Stimulated activated memory B cell treated with anti-CD40 and anti-IgM and Interleukin-4, amounts not matched to agents 10 μg/mL and 1 μg/mL and 100 μg/mL, for 72 hours (primary cell): ENCODE results near the gene CALD1.

ENCODE experiments used
- ATAC-seq: fragments of 150-1000 bp; cut with Tn5 transposase; 2 replicates; pipeline ENCODE4 v1.10.0; 2021
- H3K27ac Mint-ChIP-seq: one replicate; pipeline ENCODE4 v1.8.0; 2022; ENCODE audit warnings: mild to moderate bottlenecking, mixed read lengths
- H3K27me3 Mint-ChIP-seq: one replicate; pipeline ENCODE4 v1.8.0; 2022; ENCODE audit warnings: mixed read lengths
- H3K36me3 Mint-ChIP-seq: one replicate; pipeline ENCODE4 v1.8.0; 2022; ENCODE audit warnings: mixed read lengths
- H3K4me1 Mint-ChIP-seq: one replicate; pipeline ENCODE4 v1.8.0; 2022; ENCODE audit warnings: mixed read lengths
- H3K4me3 Mint-ChIP-seq: one replicate; pipeline ENCODE4 v1.8.0; 2022; ENCODE audit warnings: mild to moderate bottlenecking, moderate library complexity, mixed read lengths
- H3K9me3 Mint-ChIP-seq: one replicate; pipeline ENCODE4 v1.8.0; 2022; ENCODE audit warnings: mixed read lengths

Gene CALD1

GRCh38 chr7:134750083-134751062, 29.1 kb upstream of the CALD1 start:
- Mint-ChIP-seq H3K27me3 (peaks cover 16% of the 10 kb centered on the region), H3K36me3 (no peaks in the 10 kb centered on the region), H3K9me3 (no peaks in the 10 kb centered on the region), H3K4me3 (no peak overlapping the region), H3K27ac (no peak overlapping the region), H3K4me1 (peaks cover 8% of the 10 kb centered on the region)
- peak; percentile 61 for ATAC-seq

GRCh38 chr7:134752006-134752760, 27.3 kb upstream of the CALD1 start:
- no peak overlapping the region for H3K4me3 Mint-ChIP-seq
- no peak overlapping the region for H3K27ac Mint-ChIP-seq
- no peak for ATAC-seq

GRCh38 chr7:134755422-134756022, 23.9 kb upstream of the CALD1 start:
- no peaks in the 10 kb centered on the region for H3K9me3 Mint-ChIP-seq
- H3K36me3 Mint-ChIP-seq = no peaks in the 10 kb centered on the region
- no peak overlapping the region for H3K27ac Mint-ChIP-seq
- no peaks in the 10 kb centered on the region for H3K27me3 Mint-ChIP-seq
- H3K4me3 Mint-ChIP-seq = no peak overlapping the region
- H3K4me1 Mint-ChIP-seq = peaks cover 5% of the 10 kb centered on the region
- ATAC-seq = no peak

More at GRCh38 chr7:134752006-134752760, 27.3 kb upstream of the CALD1 start:
- peaks cover 7% of the 10 kb centered on the region for H3K27me3 Mint-ChIP-seq
- H3K9me3 Mint-ChIP-seq = no peaks in the 10 kb centered on the region
- H3K36me3 Mint-ChIP-seq = no peaks in the 10 kb centered on the region
- H3K4me1 Mint-ChIP-seq = peaks cover 8% of the 10 kb centered on the region

GRCh38 chr7:134757938-134758337, 21.5 kb upstream of the CALD1 start:
- peak; percentile 54 for ATAC-seq
- H3K27ac Mint-ChIP-seq = no peak overlapping the region
- no peaks in the 10 kb centered on the region for H3K27me3 Mint-ChIP-seq
- no peak overlapping the region for H3K4me3 Mint-ChIP-seq
- peaks cover 6% of the 10 kb centered on the region for H3K4me1 Mint-ChIP-seq
- H3K36me3 Mint-ChIP-seq = no peaks in the 10 kb centered on the region
- no peaks in the 10 kb centered on the region for H3K9me3 Mint-ChIP-seq

- Mint-ChIP-seq H3K4me3 (no peak overlapping the region), H3K36me3 (no peaks in the 10 kb centered on the region), H3K27me3 (no peaks in the 10 kb centered on the region), H3K9me3 (no peaks in the 10 kb centered on the region), H3K27ac (no peak overlapping the region), H3K4me1 (peaks cover 6% of the 10 kb centered on the region)
- ATAC-seq = no peak
Measured at GRCh38 chr7:134758981-134759380, 20.5 kb upstream of the CALD1 start.

GRCh38 chr7:134761266-134761665, 18.2 kb upstream of the CALD1 start:
- no peak overlapping the region for H3K4me3 Mint-ChIP-seq
- H3K36me3 Mint-ChIP-seq = no peaks in the 10 kb centered on the region
- ATAC-seq = no peak
- H3K27ac Mint-ChIP-seq = no peak overlapping the region
- H3K27me3 Mint-ChIP-seq = no peaks in the 10 kb centered on the region
- peaks cover 6% of the 10 kb centered on the region for H3K4me1 Mint-ChIP-seq
- H3K9me3 Mint-ChIP-seq = no peaks in the 10 kb centered on the region

GRCh38 chr7:134763960-134764359, 15.5 kb upstream of the CALD1 start:
- Mint-ChIP-seq H3K4me3 (no peak overlapping the region), H3K4me1 (peaks cover 28% of the 10 kb centered on the region), H3K36me3 (no peaks in the 10 kb centered on the region), H3K27me3 (no peaks in the 10 kb centered on the region), H3K9me3 (no peaks in the 10 kb centered on the region), H3K27ac (no peak overlapping the region)
- ATAC-seq = no peak

GRCh38 chr7:134764365-134764764, 15.1 kb upstream of the CALD1 start:
- no peak overlapping the region for H3K4me3 Mint-ChIP-seq
- H3K36me3 Mint-ChIP-seq = no peaks in the 10 kb centered on the region
- peaks cover 28% of the 10 kb centered on the region for H3K4me1 Mint-ChIP-seq
- H3K27ac Mint-ChIP-seq = no peak overlapping the region
- ATAC-seq = no peak
- no peaks in the 10 kb centered on the region for H3K27me3 Mint-ChIP-seq
- H3K9me3 Mint-ChIP-seq = no peaks in the 10 kb centered on the region

- Mint-ChIP-seq H3K36me3 (no peaks in the 10 kb centered on the region), H3K9me3 (peaks cover 2% of the 10 kb centered on the region), H3K4me3 (peak overlapping the region; percentile 13), H3K27me3 (no peaks in the 10 kb centered on the region), H3K4me1 (peaks cover 34% of the 10 kb centered on the region), H3K27ac (peak overlapping the region; percentile 87)
- peak; percentile 91 for ATAC-seq
Measured at GRCh38 chr7:134766779-134767519, 12.5 kb upstream of the CALD1 start.

- peak; percentile 49 for ATAC-seq
- Mint-ChIP-seq H3K36me3 (no peaks in the 10 kb centered on the region), H3K27me3 (no peaks in the 10 kb centered on the region), H3K9me3 (peaks cover 2% of the 10 kb centered on the region), H3K4me1 (peaks cover 34% of the 10 kb centered on the region), H3K4me3 (peak overlapping the region; percentile 13), H3K27ac (peak overlapping the region; percentile 87)
Measured at GRCh38 chr7:134767520-134768168, 11.8 kb upstream of the CALD1 start.

- Mint-ChIP-seq H3K9me3 (peaks cover 2% of the 10 kb centered on the region), H3K27ac (no peak overlapping the region), H3K4me1 (peaks cover 34% of the 10 kb centered on the region), H3K27me3 (no peaks in the 10 kb centered on the region), H3K36me3 (no peaks in the 10 kb centered on the region), H3K4me3 (no peak overlapping the region)
- ATAC-seq = no peak
Measured at GRCh38 chr7:134768243-134768642, 11.2 kb upstream of the CALD1 start.

- Mint-ChIP-seq H3K4me1 (peaks cover 34% of the 10 kb centered on the region), H3K9me3 (peaks cover 2% of the 10 kb centered on the region), H3K27me3 (no peaks in the 10 kb centered on the region), H3K27ac (peak overlapping the region; percentile 40), H3K4me3 (no peak overlapping the region), H3K36me3 (no peaks in the 10 kb centered on the region)
- ATAC-seq = peak; percentile 34
Measured at GRCh38 chr7:134770676-134771075, 8.8 kb upstream of the CALD1 start.

GRCh38 chr7:134771111-134771510, 8.3 kb upstream of the CALD1 start:
- peaks cover 2% of the 10 kb centered on the region for H3K9me3 Mint-ChIP-seq
- ATAC-seq = no peak

GRCh38 chr7:134771889-134772288, 7.5 kb upstream of the CALD1 start:
- Mint-ChIP-seq H3K36me3 (no peaks in the 10 kb centered on the region), H3K4me3 (no peak overlapping the region), H3K4me1 (peaks cover 28% of the 10 kb centered on the region), H3K9me3 (peaks cover 2% of the 10 kb centered on the region), H3K27ac (peak overlapping the region; percentile 40), H3K27me3 (no peaks in the 10 kb centered on the region)
- ATAC-seq = no peak

More at GRCh38 chr7:134771111-134771510, 8.3 kb upstream of the CALD1 start:
- Mint-ChIP-seq H3K27me3 (no peaks in the 10 kb centered on the region), H3K4me1 (peaks cover 34% of the 10 kb centered on the region), H3K27ac (peak overlapping the region; percentile 40), H3K36me3 (no peaks in the 10 kb centered on the region), H3K4me3 (no peak overlapping the region)
